NCI-H2029 (cell line): Measurements from ENCODE around the gene GPSM1.

Experiments
- DNase-seq: peaks from one replicate; lab custom pipeline; 2025; lab: John Stamatoyannopoulos, UW

GPSM1 gene

GRCh38 chr9:136377341-136378169 is 50.2 kb downstream of the GPSM1 start:
- no peak for DNase-seq

- no peak for DNase-seq
Observed at GRCh38 chr9:136378170-136379002, 51.0 kb downstream of the GPSM1 start.

- no peak for DNase-seq
Observed at GRCh38 chr9:136379003-136379287, 51.6 kb downstream of the GPSM1 start.

- no peak for DNase-seq
Observed at GRCh38 chr9:136379401-136379800, 52.1 kb downstream of the GPSM1 start.

- no peak for DNase-seq
Observed at GRCh38 chr9:136379891-136380290, 52.6 kb downstream of the GPSM1 start.

- DNase-seq, result no peak
Observed at GRCh38 chr9:136380381-136380780, 53.0 kb downstream of the GPSM1 start.

- DNase-seq, result no peak
Observed at GRCh38 chr9:136381311-136381710, 54.0 kb downstream of the GPSM1 start.

- DNase-seq, result no peak
Observed at GRCh38 chr9:136381966-136382513, 54.7 kb downstream of the GPSM1 start.

GRCh38 chr9:136383436-136383835 is 56.1 kb downstream of the GPSM1 start:
- no peak for DNase-seq

GRCh38 chr9:136385015-136385414 is 57.7 kb downstream of the GPSM1 start:
- DNase-seq, result no peak

- no peak for DNase-seq
Observed at GRCh38 chr9:136386018-136386417, 58.7 kb downstream of the GPSM1 start.

- no peak for DNase-seq
Observed at GRCh38 chr9:136387217-136387616, 59.9 kb downstream of the GPSM1 start.

- DNase-seq, result no peak
Observed at GRCh38 chr9:136389396-136389795, 62.1 kb downstream of the GPSM1 start.

- DNase-seq, result no peak
Observed at GRCh38 chr9:136391737-136392537, 64.6 kb downstream of the GPSM1 start.

- DNase-seq, result no peak
Observed at GRCh38 chr9:136392538-136393449, 65.5 kb downstream of the GPSM1 start.

- DNase-seq, result no peak
Observed at GRCh38 chr9:136393531-136393930, 66.2 kb downstream of the GPSM1 start.

GRCh38 chr9:136394312-136395019 is 67.1 kb downstream of the GPSM1 start:
- no peak for DNase-seq

- no peak for DNase-seq
Observed at GRCh38 chr9:136395020-136395340, 67.6 kb downstream of the GPSM1 start.

GRCh38 chr9:136395345-136396218 is 68.2 kb downstream of the GPSM1 start:
- no peak for DNase-seq

- DNase-seq, result no peak
Observed at GRCh38 chr9:136396219-136396515, 68.8 kb downstream of the GPSM1 start.
